Loucy (cell line): ENCODE data around the gene SLC46A3.
"Not testable (repeated sequence)": the region's sequence is repeated elsewhere in the genome, so short reads cannot be mapped to it uniquely, and the experiment has no call there.

Experiments
- H2AFZ ChIP-seq: fragments of 200-600 bp; sonication (generic); 2 replicates; pipeline ENCODE4 v1.6.0; 2016; ENCODE audit warnings: antibody characterized with exemption, mild to moderate bottlenecking, low read length, moderate library complexity
- H3F3A ChIP-seq: fragments of 200-600 bp; 2 replicates; pipeline ENCODE4 v1.6.0; 2016; ENCODE audit warnings: antibody characterized with exemption, low read depth, mild to moderate bottlenecking
- H3K27me3 ChIP-seq: fragments of 200-600 bp; sonication (generic); 2 replicates; pipeline ENCODE4 v1.6.1; 2014; ENCODE audit warnings: low read length, mild to moderate bottlenecking; ENCODE audit not compliant: insufficient read depth, poor library complexity, severe bottlenecking
- H3K36me3 ChIP-seq: fragments of 200-600 bp; sonication (generic); 2 replicates; pipeline ENCODE4 v1.6.1; 2016; ENCODE audit warnings: low read length; ENCODE audit not compliant: insufficient read depth
- H3K4me1 ChIP-seq: fragments of 200-600 bp; sonication (generic); 2 replicates; pipeline ENCODE4 v1.5.1; 2014; ENCODE audit warnings: low read length, mild to moderate bottlenecking; ENCODE audit not compliant: insufficient read depth, poor library complexity, severe bottlenecking
- H3K4me2 ChIP-seq: fragments of 200-600 bp; sonication (generic); 2 replicates; pipeline ENCODE4 v1.6.0; 2014; ENCODE audit warnings: antibody characterized with exemption, low read length, low read depth, mild to moderate bottlenecking; ENCODE audit not compliant: poor library complexity, severe bottlenecking
- H3K4me3 ChIP-seq: fragments of 200-600 bp; sonication (generic); 2 replicates; pipeline ENCODE4 v1.5.1; 2014; ENCODE audit warnings: low read length, mild to moderate bottlenecking, mixed read lengths; ENCODE audit not compliant: poor library complexity, severe bottlenecking
- H3K79me2 ChIP-seq: fragments of 200-600 bp; sonication (generic); 2 replicates; pipeline ENCODE4 v1.6.1; 2014; ENCODE audit warnings: low read length; ENCODE audit not compliant: insufficient read depth
- H3K9ac ChIP-seq: fragments of 200-600 bp; sonication (generic); 2 replicates; pipeline ENCODE4 v1.6.0; 2014; ENCODE audit warnings: mild to moderate bottlenecking, low read depth, low read length, moderate library complexity; ENCODE audit not compliant: poor library complexity, severe bottlenecking
- H3K9me2 ChIP-seq: fragments of 200-600 bp; sonication (generic); replicated peaks from 2 replicates; pipeline ENCODE4 v1.6.1; 2016; ENCODE audit warnings: low read depth, low read length, mixed read lengths
- H3K9me3 ChIP-seq: fragments of 200-600 bp; sonication (generic); 2 replicates; pipeline ENCODE4 v1.6.1; 2014; ENCODE audit warnings: mild to moderate bottlenecking, antibody characterized with exemption, low read length, low read depth; ENCODE audit not compliant: insufficient read depth
- H4K20me1 ChIP-seq: fragments of 200-600 bp; sonication (generic); 2 replicates; pipeline ENCODE4 v1.6.0; 2014; ENCODE audit warnings: antibody characterized with exemption, low read length, mild to moderate bottlenecking; ENCODE audit not compliant: insufficient read depth, poor library complexity, severe bottlenecking
- EZH2phosphoT487 ChIP-seq: fragments of 200-600 bp; IDR thresholded peaks from 2 replicates; pipeline ENCODE4 v1.6.1; 2018; ENCODE audit warnings: antibody characterized with exemption, mild to moderate bottlenecking, moderate library complexity, borderline replicate concordance
- TF ChIP-seq, protein P1 (sequence below): fragments of 200-600 bp; sonication (generic); conservative IDR thresholded peaks from 2 replicates; pipeline ENCODE4 v1.5.1; 2014; ENCODE audit warnings: mild to moderate bottlenecking, antibody characterized with exemption, low read length

SLC46A3 gene

DNA sequence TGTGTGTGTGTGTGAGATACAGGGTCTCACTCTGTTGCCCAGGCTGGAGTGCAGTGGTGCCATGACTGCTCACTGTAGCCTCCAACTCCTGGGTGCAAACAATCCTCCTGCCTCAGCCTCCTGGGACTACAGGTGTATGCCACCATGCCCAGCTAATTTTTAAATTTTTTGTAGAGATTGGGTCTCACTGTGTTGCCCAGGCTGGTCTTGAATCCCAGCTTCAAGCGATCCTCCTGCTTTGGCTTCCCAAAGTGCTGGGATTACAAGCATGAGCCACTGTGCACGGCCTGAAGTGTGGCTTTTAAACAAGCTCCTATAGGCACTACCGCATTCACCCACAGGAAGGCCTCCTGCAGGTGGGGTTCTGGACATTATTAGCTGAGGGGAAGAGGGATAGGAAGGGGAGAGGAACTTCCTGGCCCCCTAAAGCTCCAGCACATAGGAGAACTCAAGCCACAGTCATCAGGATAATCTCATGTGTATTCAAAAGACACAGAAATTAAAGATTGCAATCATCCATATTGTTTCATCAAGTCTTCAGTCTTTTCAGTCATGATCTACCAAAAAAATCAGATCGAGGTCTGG, 24.8 kb upstream of the SLC46A3 start:
- H3K9ac ChIP-seq = no peak overlapping the region
- no peaks in the 10 kb centered on the region for H3K9me3 ChIP-seq
- no peaks in the 10 kb centered on the region for H3K27me3 ChIP-seq
- H4K20me1 ChIP-seq = no peaks in the 10 kb centered on the region
- H3F3A ChIP-seq = no peaks in the 10 kb centered on the region
- no peak overlapping the region for H3K4me2 ChIP-seq
- no peak overlapping the region for H3K4me3 ChIP-seq
- no peaks in the 10 kb centered on the region for H3K9me2 ChIP-seq
- H3K79me2 ChIP-seq = no peaks in the 10 kb centered on the region
- TF ChIP-seq, protein P1, sequence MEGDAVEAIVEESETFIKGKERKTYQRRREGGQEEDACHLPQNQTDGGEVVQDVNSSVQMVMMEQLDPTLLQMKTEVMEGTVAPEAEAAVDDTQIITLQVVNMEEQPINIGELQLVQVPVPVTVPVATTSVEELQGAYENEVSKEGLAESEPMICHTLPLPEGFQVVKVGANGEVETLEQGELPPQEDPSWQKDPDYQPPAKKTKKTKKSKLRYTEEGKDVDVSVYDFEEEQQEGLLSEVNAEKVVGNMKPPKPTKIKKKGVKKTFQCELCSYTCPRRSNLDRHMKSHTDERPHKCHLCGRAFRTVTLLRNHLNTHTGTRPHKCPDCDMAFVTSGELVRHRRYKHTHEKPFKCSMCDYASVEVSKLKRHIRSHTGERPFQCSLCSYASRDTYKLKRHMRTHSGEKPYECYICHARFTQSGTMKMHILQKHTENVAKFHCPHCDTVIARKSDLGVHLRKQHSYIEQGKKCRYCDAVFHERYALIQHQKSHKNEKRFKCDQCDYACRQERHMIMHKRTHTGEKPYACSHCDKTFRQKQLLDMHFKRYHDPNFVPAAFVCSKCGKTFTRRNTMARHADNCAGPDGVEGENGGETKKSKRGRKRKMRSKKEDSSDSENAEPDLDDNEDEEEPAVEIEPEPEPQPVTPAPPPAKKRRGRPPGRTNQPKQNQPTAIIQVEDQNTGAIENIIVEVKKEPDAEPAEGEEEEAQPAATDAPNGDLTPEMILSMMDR = no peak
- TF ChIP-seq EZH2phosphoT487 = no peak
- no peaks in the 10 kb centered on the region for H3K36me3 ChIP-seq
- no peak overlapping the region for H2AFZ ChIP-seq
- no peaks in the 10 kb centered on the region for H3K4me1 ChIP-seq

DNA sequence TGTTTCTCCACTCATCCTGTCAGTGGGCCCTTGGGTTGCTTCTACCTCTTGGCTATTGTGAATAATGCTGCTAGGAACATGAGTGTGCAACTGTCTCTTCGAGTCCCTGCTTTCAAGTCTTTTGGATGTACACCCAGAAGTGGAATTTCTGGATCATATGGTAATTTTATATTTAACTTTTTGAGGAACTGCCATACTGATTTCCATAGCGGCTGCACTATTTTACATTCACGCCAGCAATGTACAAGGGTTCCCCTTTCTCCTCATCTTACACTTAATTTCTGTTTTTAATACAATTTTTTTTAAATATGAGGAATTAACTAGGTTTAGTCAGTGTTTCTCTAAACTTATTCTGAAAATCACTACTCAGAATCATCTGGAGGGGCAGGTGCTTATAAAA, 24.2 kb upstream of the SLC46A3 start:
- Histone ChIP-seq H3K4me2 (no peak overlapping the region), H3K36me3 (no peaks in the 10 kb centered on the region), H3K4me1 (no peaks in the 10 kb centered on the region), H3K27me3 (no peaks in the 10 kb centered on the region), H3K9me3 (no peaks in the 10 kb centered on the region), H2AFZ (no peak overlapping the region), H4K20me1 (no peaks in the 10 kb centered on the region), H3K79me2 (no peaks in the 10 kb centered on the region), H3F3A (no peaks in the 10 kb centered on the region), H3K9me2 (no peaks in the 10 kb centered on the region), H3K4me3 (no peak overlapping the region), H3K9ac (no peak overlapping the region)
- TF ChIP-seq, protein P1 = no peak
- no peak for TF ChIP-seq EZH2phosphoT487

DNA sequence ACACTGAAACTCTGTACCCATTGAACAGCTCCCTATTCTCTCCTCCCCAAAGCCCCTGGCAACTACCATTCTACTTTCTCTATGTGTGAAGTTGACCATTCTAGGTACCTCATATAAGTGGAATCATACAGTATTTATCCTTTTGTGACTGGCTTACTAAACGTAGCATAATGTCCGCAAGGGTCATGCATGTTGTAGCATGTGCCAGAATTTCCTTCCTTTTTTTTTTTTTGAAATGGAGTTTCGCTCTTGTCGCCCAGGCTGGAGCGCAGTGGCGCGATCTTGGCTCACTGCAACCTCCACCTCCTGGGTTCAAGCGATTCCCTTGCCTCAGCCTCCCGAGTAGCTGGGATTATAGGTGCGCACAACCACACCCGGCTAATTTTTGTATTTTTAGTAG, 23.7 kb upstream of the SLC46A3 start:
- not testable (repeated sequence) for H3K79me2 ChIP-seq, H2AFZ ChIP-seq, H3K4me1 ChIP-seq, H3K4me2 ChIP-seq, H3K9ac ChIP-seq, H3K4me3 ChIP-seq, H3K27me3 ChIP-seq, H3F3A ChIP-seq, H3K36me3 ChIP-seq, H3K9me2 ChIP-seq, H4K20me1 ChIP-seq, H3K9me3 ChIP-seq

DNA sequence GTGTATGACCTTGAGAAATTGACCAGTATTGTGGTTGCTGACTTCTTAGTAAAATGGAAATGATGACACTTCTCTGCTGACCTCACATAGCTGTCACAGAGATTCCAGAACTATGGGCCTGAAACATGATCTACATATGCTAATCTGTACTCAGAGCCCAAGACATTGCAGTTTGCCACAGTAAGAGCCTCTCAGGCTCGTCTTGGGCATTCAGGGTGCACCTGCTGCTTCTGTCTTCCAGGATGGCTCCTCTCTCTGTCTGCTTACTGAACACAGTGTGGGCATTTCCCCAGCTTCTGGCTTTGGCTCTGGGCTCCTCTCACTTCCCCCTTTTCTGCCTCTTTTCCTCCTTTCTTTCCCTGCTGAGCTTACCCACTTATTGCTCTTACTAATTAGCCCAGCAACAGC, 22.3 kb upstream of the SLC46A3 start:
- Histone ChIP-seq H3K9me3 (no peaks in the 10 kb centered on the region), H3K79me2 (no peaks in the 10 kb centered on the region)

More for the DNA sequence above, 22.3 kb upstream of the SLC46A3 start:
- Histone ChIP-seq H3K4me2 (no peak overlapping the region), H2AFZ (no peak overlapping the region), H3K27me3 (no peaks in the 10 kb centered on the region), H3K9ac (no peak overlapping the region), H3K36me3 (no peaks in the 10 kb centered on the region), H3K9me2 (no peaks in the 10 kb centered on the region), H3K4me3 (no peak overlapping the region), H4K20me1 (no peaks in the 10 kb centered on the region), H3F3A (no peaks in the 10 kb centered on the region), H3K4me1 (peaks cover under 1% of the 10 kb centered on the region)
- TF ChIP-seq EZH2phosphoT487 = no peak
